IMR-90 (cell line): Measurements from ENCODE around the gene RPS19BP1. TPM values are rescaled to one million over a fixed set of nuclear protein-coding genes. Genes with fewer than 3 reads are reported as not detected.

Experiments
- ATAC-seq: fragments of 200-7000 bp; cut with Tn5 transposase; 2 replicates; pipeline ENCODE4 v1.9.1; 2020; ENCODE audit warnings: low read depth, mild to moderate bottlenecking, moderate library complexity
- BruUV-seq: library from RNA; stranded (reverse); fragments of 400-500 nt; replicated peaks from 2 replicates; lab custom pipeline; 2021; lab: Mats Ljungman, UMichigan
- CTCF ChIA-PET: fragments of 300-600 bp; formaldehyde crosslinking; extraction: SDS; loops from one replicate; lab custom pipeline; 2021; ENCODE audit warnings: antibody characterized with exemption; lab: Yijun Ruan, JAX
- POLR2A ChIA-PET: fragments of 300-600 bp; sonication (Branson Sonifier 250); formaldehyde crosslinking; loops from one replicate; lab custom pipeline; 2022; ENCODE audit warnings: antibody characterized with exemption; ENCODE audit not compliant: unreplicated experiment; lab: Charles Lee
- DNase-seq: peaks from one replicate; pipeline ENCODE4 v3.0.0; 2013
- H2AFZ ChIP-seq: replicated peaks from 2 replicates; pipeline ENCODE3; 2013; ENCODE audit warnings: low read length, mild to moderate bottlenecking; ENCODE audit not compliant: poor library complexity
- H2AK5ac ChIP-seq: 2 replicates; pipeline ENCODE4 v1.6.1; 2013; ENCODE audit warnings: low read depth, low read length, inconsistent platforms
- H2AK9ac ChIP-seq: replicated peaks from 2 replicates; pipeline ENCODE3; 2013; ENCODE audit warnings: mild to moderate bottlenecking, low read depth, low read length, moderate library complexity; ENCODE audit not compliant: poor library complexity
- H2BK120ac ChIP-seq: 2 replicates; pipeline ENCODE4 v1.6.1; 2013; ENCODE audit warnings: low read depth, low read length, inconsistent platforms
- H2BK15ac ChIP-seq: 3 replicates; pipeline ENCODE4 v1.6.1; 2013; ENCODE audit warnings: low read depth, low read length, inconsistent platforms
- H2BK20ac ChIP-seq: 2 replicates; pipeline ENCODE4 v1.6.1; 2013; ENCODE audit warnings: low read depth, mild to moderate bottlenecking, inconsistent platforms, low read length, moderate library complexity
- H2BK5ac ChIP-seq: 2 replicates; pipeline ENCODE4 v1.6.1; 2013; ENCODE audit warnings: mild to moderate bottlenecking, low read depth, low read length, inconsistent platforms; ENCODE audit not compliant: poor library complexity, severe bottlenecking
- H3K14ac ChIP-seq: replicated peaks from 2 replicates; pipeline ENCODE4 v1.6.1; 2013; ENCODE audit warnings: low read depth, low read length, inconsistent platforms
- H3K18ac ChIP-seq: 2 replicates; pipeline ENCODE4 v1.6.1; 2013; ENCODE audit warnings: low read depth, low read length, control low read depth
- H3K23ac ChIP-seq: 2 replicates; pipeline ENCODE4 v1.6.1; 2013; ENCODE audit warnings: low read depth, low read length, inconsistent platforms
- H3K27ac ChIP-seq: 2 replicates; pipeline ENCODE4 v1.5.1; 2013; ENCODE audit warnings: mild to moderate bottlenecking, control low read depth, low read length; ENCODE audit not compliant: insufficient read depth
- H3K27me3 ChIP-seq: 2 replicates; pipeline ENCODE4 v1.6.1; 2013; ENCODE audit warnings: low read length; ENCODE audit not compliant: control insufficient read depth, insufficient read depth
- H3K36me3 ChIP-seq: 2 replicates; pipeline ENCODE4 v1.6.1; 2013; ENCODE audit warnings: low read length, mixed read lengths; ENCODE audit not compliant: control insufficient read depth, insufficient read depth
- H3K4ac ChIP-seq: 2 replicates; pipeline ENCODE4 v1.6.1; 2013; ENCODE audit warnings: low read depth, low read length, inconsistent platforms
- H3K4me1 ChIP-seq: 2 replicates; pipeline ENCODE4 v1.6.1; 2013; ENCODE audit warnings: low read length, mixed read lengths; ENCODE audit not compliant: control insufficient read depth, insufficient read depth
- H3K4me2 ChIP-seq: 2 replicates; pipeline ENCODE4 v1.6.1; 2013; ENCODE audit warnings: low read depth, mild to moderate bottlenecking, control low read depth, low read length, moderate library complexity
- H3K4me3 ChIP-seq: 2 replicates; pipeline ENCODE4 v1.5.1; 2013; ENCODE audit warnings: low read depth, mild to moderate bottlenecking, control low read depth, low read length, moderate library complexity; ENCODE audit not compliant: insufficient read depth
- H3K56ac ChIP-seq: 2 replicates; pipeline ENCODE4 v1.6.1; 2013; ENCODE audit warnings: low read length, inconsistent platforms; ENCODE audit not compliant: insufficient read depth; ENCODE audit errors: extremely low read depth
- H3K79me1 ChIP-seq, 2 experiments: 2 replicates each; pipeline ENCODE4 v1.6.1; 2013; ENCODE audit warnings: low read length in 2 of 2, inconsistent platforms in 1 of 2, low read depth in 1 of 2
- H3K9ac ChIP-seq: 2 replicates; pipeline ENCODE4 v1.6.1; 2013; ENCODE audit warnings: low read depth, low read length, control low read depth
- H3K9me1 ChIP-seq: 2 replicates; pipeline ENCODE4 v1.6.1; 2013; ENCODE audit warnings: low read length, inconsistent platforms; ENCODE audit not compliant: insufficient read depth
- H3K9me3 ChIP-seq: 2 replicates; pipeline ENCODE4 v1.6.1; 2013; ENCODE audit warnings: low read length; ENCODE audit not compliant: control insufficient read depth, insufficient read depth
- H4K20me1 ChIP-seq: 2 replicates; pipeline ENCODE4 v1.6.1; 2013; ENCODE audit warnings: low read length, inconsistent platforms; ENCODE audit not compliant: insufficient read depth
- H4K5ac ChIP-seq: 2 replicates; pipeline ENCODE4 v1.6.1; 2013; ENCODE audit warnings: mild to moderate bottlenecking, low read depth, low read length, control low read depth
- H4K8ac ChIP-seq, 2 experiments: 2 replicates each; pipeline ENCODE4 v1.6.1; 2013; ENCODE audit warnings: low read depth in 2 of 2, low read length in 2 of 2, control low read depth in 1 of 2, inconsistent platforms in 1 of 2
- H4K91ac ChIP-seq: 2 replicates; pipeline ENCODE4 v1.6.1; 2013; ENCODE audit warnings: low read depth, low read length, inconsistent platforms; ENCODE audit not compliant: insufficient read depth
- FOS ChIP-seq: fragments of 150-350 bp; IDR thresholded peaks from 2 replicates; pipeline ENCODE4 v1.6.1; 2016; ENCODE audit warnings: low read depth, low read length
- MAZ ChIP-seq: IDR thresholded peaks from 2 replicates; pipeline ENCODE4 v1.6.1; 2012; ENCODE audit warnings: low read depth, mild to moderate bottlenecking, low read length, improper control_type of control experiment, moderate library complexity, borderline replicate concordance
- MXI1 ChIP-seq: IDR thresholded peaks from 2 replicates; pipeline ENCODE4 v1.6.1; 2012; ENCODE audit warnings: low read depth, mild to moderate bottlenecking, low read length, moderate library complexity, borderline replicate concordance
- WGBS, 2 experiments: methylation state at CpG; one replicate each; pipeline versions ENCODE4 v1.1.5 to v1.1.7; 2013; ENCODE audit warnings: missing lambda C conversion rate in 2 of 2; ENCODE audit not compliant: insufficient read length in 1 of 2; ENCODE audit errors: extremely low coverage in 2 of 2; 5-methylcytosine and 5-hydroxymethylcytosine counted together
- dilution Hi-C: fragments of 300-500 bp; cut with HindIII; formaldehyde crosslinking; loops from one replicate; pipeline ENCODE4 v1.14.3; 2018; ENCODE audit warnings: low sequenced_read_pairs; ENCODE audit not compliant: unreplicated experiment
- in situ Hi-C: fragments of 300-500 bp; cut with MboI; formaldehyde crosslinking; loops from 3 replicates; pipeline ENCODE4 v1.14.3; 2019; ENCODE audit warnings: low sequenced_read_pairs, inconsistent platforms, mixed read lengths
- intact Hi-C: fragments of 100-400 bp; cut with micrococcal nuclease; formaldehyde crosslinking; loops from 2 replicates; pipeline ENCODE4 v1.10.0; 2022
- polyA plus RNA-seq, 3 experiments: library from polyadenylated mRNA; depleted of rRNA; stranded (reverse); fragments of >200 nt; gene quantifications; 2 replicates each; pipeline ENCODE4 v1.2.3, GENCODE V29; 2012; ENCODE audit warnings: low replicate concordance in 1 of 3
- total RNA-seq: library from RNA; depleted of rRNA; stranded (reverse); fragments of >200 nt; gene quantifications from 2 replicates; pipeline ENCODE4 v1.2.3, GENCODE V29; 2012

The RPS19BP1 gene
- total and polyA plus RNA-seq, 2 of the 4 experiments (the other 2 are of a cell fraction), result 33.0 to 95.4 TPM

DNA sequence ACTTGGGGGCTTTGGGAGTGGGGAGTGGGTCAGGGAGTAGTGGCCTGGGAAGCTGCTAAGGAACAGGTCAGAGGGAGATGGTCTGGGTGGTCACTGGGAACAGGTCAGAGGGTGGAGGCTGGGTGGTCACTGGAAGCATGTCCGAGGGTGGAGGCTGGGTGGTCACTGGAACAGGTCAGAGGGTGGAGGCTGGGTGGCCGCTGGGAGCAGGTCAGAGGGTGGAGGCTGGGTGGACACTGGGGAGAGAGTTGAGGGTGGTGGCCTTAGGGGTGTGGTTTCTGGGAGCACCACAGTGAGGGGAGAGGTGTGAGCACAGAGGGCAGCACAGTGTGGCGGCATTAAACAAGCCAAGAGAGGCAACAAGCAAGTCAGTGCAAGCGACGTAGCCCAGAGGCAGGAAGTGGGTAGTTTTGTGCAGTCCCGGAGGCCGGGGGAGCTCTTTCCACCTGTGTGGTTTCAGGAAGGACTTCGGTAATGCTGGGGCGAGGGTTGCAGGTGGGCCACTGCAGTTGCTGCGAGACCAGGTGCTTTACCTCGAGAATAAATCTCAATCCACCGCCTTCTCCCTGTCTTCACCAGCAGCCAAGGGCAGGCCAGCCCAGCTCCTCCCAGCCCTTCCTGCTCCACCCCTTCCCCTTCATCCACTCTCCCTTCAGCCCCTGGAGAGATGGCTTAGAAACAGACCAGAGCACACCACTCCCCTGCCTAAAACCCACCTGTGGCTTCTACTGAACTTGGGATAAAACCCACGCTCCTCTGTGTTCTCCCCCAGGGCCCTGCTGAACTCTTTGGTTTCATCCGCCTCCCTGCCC is 34.8 kb upstream of the RPS19BP1 start:
- 52% methylated on average over 6 of the region's 14 CpGs; no CpG with 5 or more reads in 1 of the 2 experiments for WGBS, 2 experiments
- H3K27me3 ChIP-seq, result peaks cover 13% of the 10 kb centered on the region
- H3K4me3 ChIP-seq, result no peak overlapping the region
- DNase-seq (no peak), ATAC-seq (no peak)
- H3K79me1 ChIP-seq, result no peaks in the 10 kb centered on the region
- ChIA-PET POLR2A (no interaction called here), CTCF (no interaction called here)
- no peak overlapping the region for H2BK120ac ChIP-seq
- no peak overlapping the region for H4K8ac ChIP-seq
- in situ Hi-C loops, result no loop called here
- no peak overlapping the region for H2BK15ac ChIP-seq
- no peak overlapping the region for H4K5ac ChIP-seq
- no peaks in the 10 kb centered on the region for H3K36me3 ChIP-seq
- H2AK9ac ChIP-seq, result no peak overlapping the region
- H3K4me1 ChIP-seq, result no peaks in the 10 kb centered on the region
- H4K20me1 ChIP-seq, result no peaks in the 10 kb centered on the region
- no peak overlapping the region for H3K18ac ChIP-seq
- no peak overlapping the region for H3K56ac ChIP-seq
- no TSS peak for BruUV-seq
- peaks cover 3% of the 10 kb centered on the region; the same call in 1 of the 2 replicates for H3K9me3 ChIP-seq
- no peak overlapping the region for H3K4me2 ChIP-seq
- no peak overlapping the region for H2BK20ac ChIP-seq
- no peak overlapping the region for H3K14ac ChIP-seq
- intact Hi-C loops, result no loop called here
- no peak overlapping the region for H4K91ac ChIP-seq
- H3K9me1 ChIP-seq, result peaks cover 9% of the 10 kb centered on the region
- dilution Hi-C loops, result no loop called here
- H3K4ac ChIP-seq, result no peak overlapping the region
- TF ChIP-seq MAZ (no peak), MXI1 (no peak), FOS (no peak)
- H2AK5ac ChIP-seq, result no peak overlapping the region
- H3K9ac ChIP-seq, result no peak overlapping the region
- no peak overlapping the region for H3K23ac ChIP-seq
- no peak overlapping the region for H2BK5ac ChIP-seq
- no peak overlapping the region for H3K27ac ChIP-seq
- H2AFZ ChIP-seq, result peak overlapping the region; percentile 21
